ENCODE data around the gene EP400. TPM values are rescaled to one million over a fixed set of nuclear protein-coding genes. Genes with fewer than 3 reads are reported as not detected.
A peak's percentile ranks its signal among the peaks of the same experiment; 100 is the strongest.
"Not testable (repeated sequence)": the region's sequence is repeated elsewhere in the genome, so short reads cannot be mapped to it uniquely, and the experiment has no call there.

EP400 gene
- total RNA-seq, 1 donor from 2014 or later = 41.4 TPM

DNA sequence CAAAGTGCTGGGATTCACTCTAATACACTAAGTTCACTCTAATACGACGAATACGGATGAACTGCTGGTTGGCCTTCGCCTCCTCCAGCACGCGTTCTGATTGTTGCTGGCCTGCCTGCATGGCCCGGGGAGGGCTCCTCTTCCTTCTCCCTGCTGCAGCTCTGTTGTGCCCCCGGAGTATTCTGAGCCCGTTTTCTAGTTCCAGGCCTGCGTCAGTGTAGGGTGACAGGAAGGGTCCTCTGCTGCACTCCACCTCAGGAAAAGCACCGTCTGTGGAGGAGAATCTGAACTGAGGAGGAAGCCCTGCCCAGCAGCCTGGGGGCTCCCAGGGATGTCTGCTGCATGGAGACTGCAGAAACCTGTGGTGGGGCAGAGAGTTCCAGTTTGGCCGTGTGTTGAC is 150.0 kb downstream of the EP400 start:
- no peaks in the 10 kb centered on the region for H3K9me3 ChIP-seq
- H3K27ac ChIP-seq = no peak overlapping the region
- intact Hi-C loops (cut with DNase I) = no loop called here
- no peaks in the 10 kb centered on the region for H3K36me3 ChIP-seq
- DNase-seq (no peak), ATAC-seq (no peak)
- no peak overlapping the region for H3K4me3 ChIP-seq
- no peaks in the 10 kb centered on the region for H3K27me3 ChIP-seq
- no peaks in the 10 kb centered on the region for H3K4me1 ChIP-seq
- TF ChIP-seq, protein P1, sequence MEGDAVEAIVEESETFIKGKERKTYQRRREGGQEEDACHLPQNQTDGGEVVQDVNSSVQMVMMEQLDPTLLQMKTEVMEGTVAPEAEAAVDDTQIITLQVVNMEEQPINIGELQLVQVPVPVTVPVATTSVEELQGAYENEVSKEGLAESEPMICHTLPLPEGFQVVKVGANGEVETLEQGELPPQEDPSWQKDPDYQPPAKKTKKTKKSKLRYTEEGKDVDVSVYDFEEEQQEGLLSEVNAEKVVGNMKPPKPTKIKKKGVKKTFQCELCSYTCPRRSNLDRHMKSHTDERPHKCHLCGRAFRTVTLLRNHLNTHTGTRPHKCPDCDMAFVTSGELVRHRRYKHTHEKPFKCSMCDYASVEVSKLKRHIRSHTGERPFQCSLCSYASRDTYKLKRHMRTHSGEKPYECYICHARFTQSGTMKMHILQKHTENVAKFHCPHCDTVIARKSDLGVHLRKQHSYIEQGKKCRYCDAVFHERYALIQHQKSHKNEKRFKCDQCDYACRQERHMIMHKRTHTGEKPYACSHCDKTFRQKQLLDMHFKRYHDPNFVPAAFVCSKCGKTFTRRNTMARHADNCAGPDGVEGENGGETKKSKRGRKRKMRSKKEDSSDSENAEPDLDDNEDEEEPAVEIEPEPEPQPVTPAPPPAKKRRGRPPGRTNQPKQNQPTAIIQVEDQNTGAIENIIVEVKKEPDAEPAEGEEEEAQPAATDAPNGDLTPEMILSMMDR (IDR thresholded peaks at IDR 0.05) = no peak

DNA sequence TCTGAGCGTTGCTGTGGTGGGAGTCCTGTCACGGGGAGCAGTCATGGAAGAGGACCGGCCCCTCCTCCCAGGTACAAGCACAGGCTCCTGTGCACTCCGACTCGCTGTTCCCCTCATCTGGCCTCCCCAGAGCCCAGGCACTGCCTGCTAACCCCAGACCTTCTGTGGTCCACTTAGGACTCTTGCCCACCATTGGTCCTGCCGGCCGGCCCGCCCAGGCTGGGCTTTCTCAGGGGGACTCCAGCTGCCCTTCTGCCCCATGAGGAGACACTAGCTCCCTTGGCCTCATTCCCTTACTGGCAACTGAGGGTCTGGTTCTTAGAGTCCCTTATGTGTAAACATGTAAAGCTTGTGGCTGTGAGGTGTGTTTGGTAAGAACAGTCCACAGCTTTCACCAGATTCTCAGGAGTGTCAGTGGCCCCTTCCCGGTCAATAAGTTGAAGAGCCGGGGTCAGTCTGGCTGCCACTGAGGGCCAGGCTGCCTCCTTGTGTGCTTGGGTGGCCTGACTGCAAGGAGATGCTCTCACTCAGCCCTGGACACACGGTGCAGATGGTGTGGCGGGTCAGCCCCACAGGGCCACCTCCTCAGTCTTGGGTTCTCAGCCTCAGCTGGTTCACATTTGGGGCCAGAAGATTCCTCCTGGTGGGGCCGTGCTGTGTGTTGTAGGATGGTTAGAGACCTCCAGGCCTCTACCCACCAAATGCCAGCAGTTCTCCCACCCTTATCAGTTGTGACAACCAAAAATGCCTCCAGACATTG is 150.7 kb downstream of the EP400 start:
- TF ChIP-seq, protein P1 (IDR thresholded peaks at IDR 0.05) = no peak
- ATAC-seq (peak; percentile 19), DNase-seq (no peak)
- H3K27me3 ChIP-seq = no peaks in the 10 kb centered on the region
- no peaks in the 10 kb centered on the region for H3K4me1 ChIP-seq
- no peaks in the 10 kb centered on the region for H3K9me3 ChIP-seq
- intact Hi-C loops (cut with DNase I) = no loop called here
- H3K27ac ChIP-seq = no peak overlapping the region
- no peak overlapping the region for H3K4me3 ChIP-seq
- peaks cover 5% of the 10 kb centered on the region for H3K36me3 ChIP-seq

DNA sequence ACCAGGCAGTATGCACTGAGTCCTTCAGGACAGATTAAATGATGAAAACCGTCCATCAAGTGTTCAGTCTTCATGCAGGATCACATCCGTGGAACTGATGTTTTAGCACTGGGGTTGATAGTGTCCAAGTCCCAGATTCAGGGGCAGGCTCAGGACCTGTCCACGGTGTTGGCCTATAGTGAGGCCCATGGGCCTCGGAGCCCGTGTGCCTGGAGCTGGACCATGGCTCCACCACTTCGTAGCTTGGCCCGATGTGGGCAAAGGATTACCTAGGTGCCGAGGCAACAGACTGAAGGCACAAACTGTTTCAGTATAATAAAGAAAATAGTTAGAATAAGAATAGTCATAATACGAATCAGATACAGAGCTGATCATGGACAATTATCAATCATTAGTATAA is 152.6 kb downstream of the EP400 start:
- Histone ChIP-seq H3K4me3 (no peak overlapping the region), H3K36me3 (peaks cover 6% of the 10 kb centered on the region), H3K27ac (no peak overlapping the region), H3K9me3 (no peaks in the 10 kb centered on the region), H3K27me3 (no peaks in the 10 kb centered on the region), H3K4me1 (no peaks in the 10 kb centered on the region)
- no peak for DNase-seq
- no peak for ATAC-seq
- intact Hi-C loops (cut with DNase I) = no loop called here
- TF ChIP-seq, protein P1 (IDR thresholded peaks at IDR 0.05) = no peak

DNA sequence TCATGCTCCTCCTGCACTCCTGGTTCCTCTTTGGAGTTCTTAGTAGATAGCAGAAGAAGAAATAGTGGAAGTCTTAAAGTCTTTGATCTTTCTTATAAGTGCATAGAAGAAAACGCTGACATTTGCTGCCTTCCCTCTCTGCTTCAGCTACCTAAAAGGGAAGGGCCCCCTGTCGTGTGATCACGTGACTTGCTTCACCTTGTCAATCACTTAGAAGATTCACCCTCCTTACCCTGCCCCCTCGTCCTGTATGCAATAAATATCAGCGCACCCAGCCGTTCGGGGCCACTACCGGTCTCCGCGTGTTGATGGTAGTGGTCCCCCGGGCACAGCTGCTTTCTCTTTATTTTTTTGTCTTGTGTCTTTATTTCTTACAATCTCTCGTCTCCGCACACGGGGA is 153.3 kb downstream of the EP400 start:
- H3K9me3 ChIP-seq; H3K36me3 ChIP-seq; H3K4me3 ChIP-seq; DNase-seq; ATAC-seq; H3K27ac ChIP-seq; H3K27me3 ChIP-seq; intact Hi-C loops (cut with DNase I); H3K4me1 ChIP-seq: not testable (repeated sequence)

DNA sequence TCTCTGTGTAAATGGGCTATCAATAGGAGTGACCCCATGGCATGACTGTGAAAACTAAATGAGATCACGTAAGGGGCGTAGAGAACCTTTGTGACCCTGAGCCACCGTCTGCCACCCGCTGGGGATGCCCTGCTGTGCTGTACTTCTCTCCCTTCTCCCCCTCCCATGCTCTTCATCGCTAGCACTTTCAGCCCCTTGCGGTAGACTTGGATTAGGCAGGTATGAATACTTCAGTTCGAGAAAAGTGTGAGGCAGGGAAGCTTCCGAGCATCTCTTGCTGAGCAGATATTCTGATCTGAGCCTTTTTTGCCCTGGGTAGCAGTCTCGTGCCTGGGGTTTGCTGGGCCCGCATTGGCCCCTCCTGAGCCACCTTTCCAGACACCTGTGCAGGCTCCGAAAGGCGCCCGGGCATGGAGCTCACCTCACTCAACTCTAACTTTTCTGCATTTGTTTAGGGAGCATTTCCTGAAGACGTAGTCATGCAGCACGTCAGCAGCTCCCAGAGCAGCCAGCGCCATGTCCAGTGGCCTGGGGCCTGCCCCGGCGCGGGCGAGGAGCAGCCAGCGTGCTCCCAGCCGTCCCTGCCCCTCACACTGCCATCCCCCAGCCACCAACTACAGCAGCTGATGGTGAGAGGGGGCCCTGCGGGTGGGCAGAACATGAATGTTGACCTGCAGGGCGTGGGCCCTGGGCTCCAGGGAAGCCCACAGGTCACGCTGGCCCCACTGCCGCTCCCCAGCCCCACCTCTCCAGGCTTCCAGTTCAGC is 154.0 kb downstream of the EP400 start:
- no peak for DNase-seq
- TF ChIP-seq, protein P1 (IDR thresholded peaks at IDR 0.05) = no peak
- H3K9me3 ChIP-seq = no peaks in the 10 kb centered on the region
- ATAC-seq = peak; percentile 22
- H3K36me3 ChIP-seq = peaks cover 16% of the 10 kb centered on the region
- H3K4me3 ChIP-seq = no peak overlapping the region
- intact Hi-C loops (cut with DNase I) = no loop called here
- H3K27me3 ChIP-seq = no peaks in the 10 kb centered on the region
- H3K4me1 ChIP-seq = no peaks in the 10 kb centered on the region
- H3K27ac ChIP-seq = no peak overlapping the region

DNA sequence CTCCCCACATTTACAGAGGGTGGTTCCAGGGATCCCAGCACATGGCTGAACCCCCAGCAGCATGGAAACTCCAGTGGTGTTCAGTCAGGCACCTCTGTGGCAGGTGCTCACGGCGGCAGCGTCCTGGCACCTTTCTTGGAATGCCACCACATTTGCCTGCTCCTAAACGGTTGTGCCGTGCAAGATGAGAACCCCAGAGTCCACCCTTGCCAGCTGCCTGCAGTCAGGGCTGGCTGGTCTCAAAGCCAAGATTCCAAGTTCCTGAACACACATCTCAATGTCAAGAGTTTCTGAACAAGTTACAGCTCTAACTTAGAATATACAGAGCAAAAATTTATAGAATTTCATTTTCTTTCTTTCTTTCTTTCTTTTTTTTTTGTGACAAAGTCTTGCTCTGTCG is 155.7 kb downstream of the EP400 start:
- no peaks in the 10 kb centered on the region for H3K4me1 ChIP-seq
- H3K27ac ChIP-seq = no peak overlapping the region
- TF ChIP-seq, protein P1 (IDR thresholded peaks at IDR 0.05) = no peak
- ATAC-seq (no peak), DNase-seq (no peak)
- no peaks in the 10 kb centered on the region for H3K9me3 ChIP-seq
- no peaks in the 10 kb centered on the region for H3K27me3 ChIP-seq
- intact Hi-C loops (cut with DNase I) = no loop called here
- peaks cover 31% of the 10 kb centered on the region for H3K36me3 ChIP-seq
- no peak overlapping the region for H3K4me3 ChIP-seq

All from upper lobe of right lung (tissue), 1 donor.